ENCODE results near the gene LMNB1.

GRCh38 chr5:126829098-126829497 lies 52.2 kb downstream of the LMNB1 start:
- no peak for TF ChIP-seq CTCF (IDR thresholded peaks at IDR 0.05; ENCODE audit: insufficient read depth, low read length)
- TF ChIP-seq GABPA (IDR thresholded peaks at IDR 0.05; ENCODE audit: low read depth): no peak
- no peak for TF ChIP-seq POLR2AphosphoS5 (IDR thresholded peaks at IDR 0.05; ENCODE audit: low read depth)
- TF ChIP-seq, protein P1, sequence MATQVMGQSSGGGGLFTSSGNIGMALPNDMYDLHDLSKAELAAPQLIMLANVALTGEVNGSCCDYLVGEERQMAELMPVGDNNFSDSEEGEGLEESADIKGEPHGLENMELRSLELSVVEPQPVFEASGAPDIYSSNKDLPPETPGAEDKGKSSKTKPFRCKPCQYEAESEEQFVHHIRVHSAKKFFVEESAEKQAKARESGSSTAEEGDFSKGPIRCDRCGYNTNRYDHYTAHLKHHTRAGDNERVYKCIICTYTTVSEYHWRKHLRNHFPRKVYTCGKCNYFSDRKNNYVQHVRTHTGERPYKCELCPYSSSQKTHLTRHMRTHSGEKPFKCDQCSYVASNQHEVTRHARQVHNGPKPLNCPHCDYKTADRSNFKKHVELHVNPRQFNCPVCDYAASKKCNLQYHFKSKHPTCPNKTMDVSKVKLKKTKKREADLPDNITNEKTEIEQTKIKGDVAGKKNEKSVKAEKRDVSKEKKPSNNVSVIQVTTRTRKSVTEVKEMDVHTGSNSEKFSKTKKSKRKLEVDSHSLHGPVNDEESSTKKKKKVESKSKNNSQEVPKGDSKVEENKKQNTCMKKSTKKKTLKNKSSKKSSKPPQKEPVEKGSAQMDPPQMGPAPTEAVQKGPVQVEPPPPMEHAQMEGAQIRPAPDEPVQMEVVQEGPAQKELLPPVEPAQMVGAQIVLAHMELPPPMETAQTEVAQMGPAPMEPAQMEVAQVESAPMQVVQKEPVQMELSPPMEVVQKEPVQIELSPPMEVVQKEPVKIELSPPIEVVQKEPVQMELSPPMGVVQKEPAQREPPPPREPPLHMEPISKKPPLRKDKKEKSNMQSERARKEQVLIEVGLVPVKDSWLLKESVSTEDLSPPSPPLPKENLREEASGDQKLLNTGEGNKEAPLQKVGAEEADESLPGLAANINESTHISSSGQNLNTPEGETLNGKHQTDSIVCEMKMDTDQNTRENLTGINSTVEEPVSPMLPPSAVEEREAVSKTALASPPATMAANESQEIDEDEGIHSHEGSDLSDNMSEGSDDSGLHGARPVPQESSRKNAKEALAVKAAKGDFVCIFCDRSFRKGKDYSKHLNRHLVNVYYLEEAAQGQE (IDR thresholded peaks at IDR 0.05; ENCODE audit: insufficient replicate concordance, low read depth): no peak
- no peak for TF ChIP-seq SPI1 (IDR thresholded peaks at IDR 0.05; ENCODE audit: borderline replicate concordance, low read depth)
